ENCODE results near the gene SOX8.

- no peak for TF ChIP-seq GATA2 (IDR thresholded peaks at IDR 0.05; ENCODE audit: low read depth, low read length)
- no peak for TF ChIP-seq GATA3 (IDR thresholded peaks at IDR 0.05; ENCODE audit: low read depth, low read length)
Measured at GRCh38 chr16:1011316-1012082, 29.9 kb downstream of the SOX8 start.
